GM13976 (cell line): ENCODE data around the gene C1orf146.
"Not testable (repeated sequence)": the region's sequence is repeated elsewhere in the genome, so short reads cannot be mapped to it uniquely, and the experiment has no call there.

Experiments used
- DNase-seq: peaks from one replicate; pipeline ENCODE4 v3.0.0; 2012; ENCODE audit warnings: low spot score
- in situ Hi-C: fragments of 300-500 bp; cut with MboI; formaldehyde crosslinking; loops from one replicate; pipeline ENCODE4 v1.12.0; 2022; ENCODE audit warnings: low sequenced_read_pairs, mixed read lengths, inconsistent platforms; ENCODE audit not compliant: unreplicated experiment
- TF ChIP-seq, protein P1 (sequence below): IDR thresholded peaks from 2 replicates; pipeline ENCODE4 v1.5.1; 2012; ENCODE audit warnings: borderline replicate concordance, mild to moderate bottlenecking; ENCODE audit not compliant: insufficient read depth; ENCODE audit errors: extremely low read depth, missing control alignments, control extremely low read depth

The C1orf146 gene

DNA sequence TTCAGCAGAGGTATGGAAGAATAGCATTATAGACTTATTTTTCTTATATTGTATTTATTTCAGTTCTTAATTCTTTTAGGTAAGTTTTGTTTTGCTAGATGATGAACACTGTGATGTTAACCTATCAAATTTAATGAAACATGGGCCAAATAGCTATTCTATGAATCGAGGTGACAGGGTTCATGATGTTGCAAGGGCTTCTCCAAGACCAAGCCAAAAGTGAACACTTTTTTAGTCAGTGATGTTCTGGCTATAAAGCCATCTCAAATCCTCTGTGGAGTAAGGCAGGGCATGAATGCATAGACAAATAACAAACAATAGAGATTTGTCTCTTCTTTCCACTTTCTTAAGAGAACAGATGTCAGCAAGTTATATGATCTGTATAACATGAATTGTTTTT is 26.7 kb downstream of the C1orf146 start:
- in situ Hi-C loops, result no loop called here
- TF ChIP-seq, protein P1, sequence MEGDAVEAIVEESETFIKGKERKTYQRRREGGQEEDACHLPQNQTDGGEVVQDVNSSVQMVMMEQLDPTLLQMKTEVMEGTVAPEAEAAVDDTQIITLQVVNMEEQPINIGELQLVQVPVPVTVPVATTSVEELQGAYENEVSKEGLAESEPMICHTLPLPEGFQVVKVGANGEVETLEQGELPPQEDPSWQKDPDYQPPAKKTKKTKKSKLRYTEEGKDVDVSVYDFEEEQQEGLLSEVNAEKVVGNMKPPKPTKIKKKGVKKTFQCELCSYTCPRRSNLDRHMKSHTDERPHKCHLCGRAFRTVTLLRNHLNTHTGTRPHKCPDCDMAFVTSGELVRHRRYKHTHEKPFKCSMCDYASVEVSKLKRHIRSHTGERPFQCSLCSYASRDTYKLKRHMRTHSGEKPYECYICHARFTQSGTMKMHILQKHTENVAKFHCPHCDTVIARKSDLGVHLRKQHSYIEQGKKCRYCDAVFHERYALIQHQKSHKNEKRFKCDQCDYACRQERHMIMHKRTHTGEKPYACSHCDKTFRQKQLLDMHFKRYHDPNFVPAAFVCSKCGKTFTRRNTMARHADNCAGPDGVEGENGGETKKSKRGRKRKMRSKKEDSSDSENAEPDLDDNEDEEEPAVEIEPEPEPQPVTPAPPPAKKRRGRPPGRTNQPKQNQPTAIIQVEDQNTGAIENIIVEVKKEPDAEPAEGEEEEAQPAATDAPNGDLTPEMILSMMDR, result no peak
- no peak for DNase-seq

DNA sequence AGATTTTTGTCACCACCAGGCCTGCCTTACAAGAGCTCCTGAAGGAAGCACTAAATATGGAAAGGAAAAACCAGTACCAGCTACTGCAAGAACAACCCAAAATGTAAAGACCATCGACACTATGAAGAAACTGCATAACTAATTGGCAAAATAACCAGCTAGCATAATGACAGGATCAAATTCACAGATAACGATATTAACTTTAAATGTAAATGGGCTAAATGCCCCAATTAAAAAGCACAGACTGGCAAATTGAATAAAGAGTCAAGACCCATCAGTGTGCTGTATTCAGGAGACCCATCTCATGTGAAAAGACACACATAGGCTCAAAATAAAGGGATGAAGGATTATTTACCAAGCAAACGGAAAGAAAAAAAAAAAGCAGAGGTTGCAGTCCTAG is 37.0 kb downstream of the C1orf146 start:
- in situ Hi-C loops, DNase-seq: not testable (repeated sequence)

DNA sequence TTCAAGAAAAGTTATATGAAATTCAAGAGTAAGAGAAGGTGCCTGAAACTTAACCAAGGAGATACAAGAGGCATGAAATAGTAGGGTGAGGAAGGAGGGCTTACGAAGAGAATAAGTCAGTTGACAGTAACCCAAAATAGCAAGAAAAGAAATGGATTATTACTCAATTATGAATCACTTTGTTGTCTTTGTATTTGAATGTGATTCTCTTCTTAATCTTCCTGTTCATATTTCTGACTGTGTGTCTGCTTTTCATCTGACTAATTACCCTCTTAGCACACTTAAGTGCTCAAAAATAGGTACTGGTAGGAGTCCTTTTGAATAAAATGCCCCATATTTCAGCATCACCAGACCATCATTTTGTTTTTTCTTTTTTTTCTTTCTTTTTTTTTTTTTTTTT is 41.6 kb downstream of the C1orf146 start:
- no peak for DNase-seq
- TF ChIP-seq, protein P1, result no peak
- in situ Hi-C loops, result no loop called here

DNA sequence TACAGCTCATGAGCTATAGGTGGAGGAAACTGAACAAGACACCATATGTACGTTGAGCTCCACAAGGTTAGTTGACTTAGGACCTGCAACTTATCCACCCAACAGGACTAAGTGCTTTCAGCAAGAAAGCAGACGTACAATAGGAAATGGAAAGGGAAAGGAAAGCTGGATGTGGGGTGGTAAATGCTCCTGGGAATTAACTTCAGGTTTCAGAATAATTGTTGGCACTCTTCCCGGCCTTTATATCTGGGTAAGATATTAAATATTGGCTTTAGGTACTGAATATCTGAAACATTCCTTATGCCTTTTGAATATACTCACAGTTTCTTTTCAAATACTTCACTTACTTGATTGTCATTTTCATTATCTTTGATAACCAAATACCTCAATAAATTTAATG is 44.8 kb downstream of the C1orf146 start:
- in situ Hi-C loops, result no loop called here
- DNase-seq, result no peak
- TF ChIP-seq, protein P1, result no peak

DNA sequence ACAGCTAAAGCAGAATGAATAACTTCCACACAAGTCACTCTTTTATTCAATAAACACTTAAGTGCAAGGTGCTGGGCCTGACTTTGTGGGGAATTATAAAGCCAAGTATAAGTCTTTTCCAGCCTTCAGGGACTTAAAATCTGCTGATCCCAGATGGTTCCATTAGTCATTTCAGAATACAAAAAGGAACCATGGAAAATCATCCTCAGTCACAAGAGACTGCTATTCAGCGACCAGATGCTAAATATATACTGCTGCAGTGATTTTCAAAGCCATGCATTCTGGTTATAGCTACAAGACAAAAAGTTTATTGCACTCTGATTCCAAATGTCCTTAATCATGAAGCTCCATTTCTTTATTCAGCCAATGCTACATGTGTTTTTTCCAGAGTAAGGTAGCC is 55.3 kb downstream of the C1orf146 start:
- in situ Hi-C loops, result no loop called here
- DNase-seq, result no peak
- TF ChIP-seq, protein P1, result no peak

DNA sequence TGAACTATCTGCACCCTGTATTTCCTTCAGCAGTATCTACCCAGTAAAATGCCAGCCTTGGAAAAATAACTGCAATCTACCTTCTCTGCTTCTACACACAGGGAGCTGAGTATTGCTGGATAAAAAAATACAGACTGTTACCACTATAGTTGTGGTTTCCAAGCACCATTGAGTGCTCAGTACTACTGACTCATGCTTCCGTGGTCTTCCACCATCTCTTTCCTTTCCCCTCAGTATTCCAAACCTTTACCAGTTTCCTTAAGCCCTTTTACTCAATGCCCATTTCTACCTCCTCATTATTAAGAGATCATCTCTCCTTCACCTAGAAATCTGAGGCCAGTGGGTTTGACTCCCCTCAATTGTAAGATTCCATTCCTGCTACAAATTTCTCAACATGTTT is 57.2 kb downstream of the C1orf146 start:
- TF ChIP-seq, protein P1, result no peak
- DNase-seq, result no peak
- in situ Hi-C loops, result loop anchor here (25.0 kb wide), 1 partner anchor 763 kb away; the partner anchor contains the start of gene CDC7

DNA sequence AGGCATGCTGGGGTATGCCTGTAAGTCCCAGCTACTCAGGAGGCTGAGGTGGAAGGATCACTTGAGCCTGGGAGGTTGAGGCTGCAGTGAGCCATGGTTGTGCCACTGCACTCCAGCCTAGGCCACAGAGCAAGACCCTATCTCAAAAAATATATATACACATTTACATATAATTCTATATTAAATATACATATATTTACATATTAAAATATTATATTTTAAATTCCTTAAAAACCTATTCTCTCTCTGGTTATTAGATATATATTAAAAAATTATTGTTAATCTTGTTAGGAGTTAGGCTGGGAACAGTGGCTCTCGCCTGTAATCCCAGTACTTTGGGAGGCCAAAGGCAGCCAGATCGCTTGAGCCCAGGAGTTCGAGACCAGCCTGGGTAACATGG is 58.4 kb downstream of the C1orf146 start:
- TF ChIP-seq, protein P1, result no peak
- no peak for DNase-seq
- in situ Hi-C loops, result loop anchor here (25.0 kb wide), 1 partner anchor 764 kb away; the partner anchor contains the start of gene CDC7
